HepG2 (cell line): ENCODE results near the gene SALL4. TPM values are rescaled to one million over a fixed set of nuclear protein-coding genes. Genes with fewer than 3 reads are reported as not detected.
A peak's percentile ranks its signal among the peaks of the same experiment; 100 is the strongest.

ENCODE experiments used
- AKAP8 ChIP-seq: sonication (generic); formaldehyde crosslinking; IDR thresholded peaks from 2 replicates; pipeline ENCODE4 v1.5.1; 2020; ENCODE audit warnings: mild to moderate bottlenecking, missing genetic modification reagents
- ARID5B ChIP-seq: IDR thresholded peaks from 2 replicates; pipeline ENCODE4 v1.4.0; 2020; ENCODE audit warnings: mild to moderate bottlenecking, missing genetic modification reagents
- CC2D1A ChIP-seq: sonication (generic); formaldehyde crosslinking; IDR thresholded peaks from 2 replicates; pipeline ENCODE4 v1.8.1; 2023; ENCODE audit warnings: mild to moderate bottlenecking, missing genetic modification reagents
- DZIP1 ChIP-seq: sonication (generic); formaldehyde crosslinking; IDR thresholded peaks from 2 replicates; pipeline ENCODE4 v1.5.0; 2020; ENCODE audit warnings: mild to moderate bottlenecking, missing genetic modification reagents
- FOSL1 ChIP-seq: sonication (generic); formaldehyde crosslinking; IDR thresholded peaks from 2 replicates; pipeline ENCODE4 v1.9.0; 2021; ENCODE audit warnings: missing genetic modification reagents, borderline replicate concordance
- GATAD2A ChIP-seq: IDR thresholded peaks from 2 replicates; pipeline ENCODE4 v1.6.1; 2016
- IKZF4 ChIP-seq: sonication (generic); formaldehyde crosslinking; IDR thresholded peaks from 2 replicates; pipeline ENCODE4 v1.5.1; 2020; ENCODE audit warnings: borderline replicate concordance, mild to moderate bottlenecking, low read depth, missing genetic modification reagents; ENCODE audit errors: not compliant biosample characterization
- JUNB ChIP-seq: sonication (generic); formaldehyde crosslinking; IDR thresholded peaks from 2 replicates; pipeline ENCODE4 v1.8.0; 2022; ENCODE audit warnings: missing genetic modification reagents, mild to moderate bottlenecking, borderline replicate concordance
- KDM5A ChIP-seq: fragments of 200-600 bp; sonication (generic); IDR thresholded peaks from 2 replicates; pipeline ENCODE4 v1.7.0; 2018; ENCODE audit warnings: antibody characterized with exemption, mild to moderate bottlenecking, low read length, borderline replicate concordance
- MAFG ChIP-seq: sonication (generic); formaldehyde crosslinking; IDR thresholded peaks from 2 replicates; pipeline ENCODE4 v1.5.1; 2020; ENCODE audit warnings: mild to moderate bottlenecking, missing genetic modification reagents
- SP2 ChIP-seq: sonication (generic); formaldehyde crosslinking; IDR thresholded peaks from 2 replicates; pipeline ENCODE4 v1.5.1; 2020; ENCODE audit warnings: mild to moderate bottlenecking, missing genetic modification reagents
- TEAD2 ChIP-seq: sonication (generic); formaldehyde crosslinking; IDR thresholded peaks from 2 replicates; pipeline ENCODE4 v1.9.0; 2021; ENCODE audit warnings: missing genetic modification reagents
- THRA ChIP-seq: sonication (generic); formaldehyde crosslinking; IDR thresholded peaks from 2 replicates; pipeline ENCODE4 v1.4.0; 2020; ENCODE audit warnings: missing genetic modification reagents, borderline replicate concordance
- ZBTB34 ChIP-seq: sonication (generic); formaldehyde crosslinking; IDR thresholded peaks from 2 replicates; pipeline ENCODE4 v1.8.0; 2022; ENCODE audit warnings: mild to moderate bottlenecking, missing genetic modification reagents
- ZMYM3 ChIP-seq: sonication (generic); formaldehyde crosslinking; IDR thresholded peaks from 2 replicates; pipeline ENCODE4 v1.5.1; 2020; ENCODE audit warnings: mild to moderate bottlenecking, missing genetic modification reagents
- ZNF354B ChIP-seq: sonication (generic); formaldehyde crosslinking; IDR thresholded peaks from 2 replicates; pipeline ENCODE4 v1.8.0; 2022; ENCODE audit warnings: mild to moderate bottlenecking, missing genetic modification reagents
- ZNF441 ChIP-seq: sonication (generic); formaldehyde crosslinking; IDR thresholded peaks from 2 replicates; pipeline ENCODE4 v1.7.0; 2021; ENCODE audit warnings: missing genetic modification reagents, borderline replicate concordance
- ZNF740 ChIP-seq: sonication (generic); formaldehyde crosslinking; IDR thresholded peaks from 2 replicates; pipeline ENCODE4 v1.4.0; 2020; ENCODE audit warnings: missing genetic modification reagents
- ZNF776 ChIP-seq: sonication (generic); formaldehyde crosslinking; IDR thresholded peaks from 2 replicates; pipeline ENCODE4 v1.4.0; 2020; ENCODE audit warnings: mild to moderate bottlenecking, missing genetic modification reagents
- polyA plus RNA-seq, 8 experiments: library from polyadenylated mRNA; depleted of rRNA in 3 of 8; stranded (reverse) in 7 of 8; unstranded in 1 of 8; fragments of >200 nt; fragmentation: Illumina TruSeq in 4 of 8; extraction: Trizol in 4 of 8; gene quantifications; 2 replicates each; pipeline versions ENCODE4 v1.2.1 to v1.2.3, GENCODE V29; 2011 to 2016; ENCODE audit warnings: low read depth in 4 of 8, missing spikeins in 1 of 8, mixed read lengths in 1 of 8; ENCODE audit not compliant: insufficient read depth in 1 of 8
- total RNA-seq, 5 experiments: library from RNA; depleted of rRNA; stranded (reverse); fragments of >200 nt; fragmentation: Illumina TruSeq; extraction: Trizol; gene quantifications; 2 replicates each; pipeline ENCODE4 v1.2.3, GENCODE V29; 2016; ENCODE audit warnings: low read depth in 1 of 5

Gene SALL4
- total and polyA plus RNA-seq, 2 of the 13 experiments (the other 11 are each of a cell fraction or from before 2014, with no cell fraction given): 0.33 to 1.8 TPM

- TF ChIP-seq ZBTB34 (CRISPR knock-in tag) (no peak), IKZF4 (CRISPR knock-in tag) (no peak), ARID5B (0 out of 2 replicates have a peak, but pooled peaks have one; percentile 14), DZIP1 (CRISPR knock-in tag) (no peak), JUNB (CRISPR knock-in tag) (no peak), MAFG (CRISPR knock-in tag) (no peak), AKAP8 (CRISPR knock-in tag) (0 out of 2 replicates have a peak, but pooled peaks have one; percentile 27), ZNF354B (CRISPR knock-in tag) (no peak), ZMYM3 (no peak; the same call in 1 of the 2 replicates), ZNF740 (CRISPR knock-in tag) (no peak; the same call in 1 of the 2 replicates), TEAD2 (CRISPR knock-in tag) (no peak), ZNF776 (CRISPR knock-in tag) (no peak), FOSL1 (CRISPR knock-in tag) (no peak), GATAD2A (CRISPR knock-in tag) (0 out of 2 replicates have a peak, but pooled peaks have one; percentile 16), KDM5A (no peak), CC2D1A (no peak), THRA (CRISPR knock-in tag) (no peak), SP2 (no peak), ZNF441 (CRISPR knock-in tag) (peak; percentile 68; the same call in 1 of the 2 replicates)
These were observed 1.0 kb downstream of the SALL4 start (continued) for GRCh38 chr20:51801122-51801822.
